ENCODE results near the gene GRK2. TPM values are rescaled to one million over a fixed set of nuclear protein-coding genes. Genes with fewer than 3 reads are reported as not detected.

Gene GRK2
- total and polyA plus RNA-seq, 2 of the 8 experiments (the other 6 are each of a cell fraction or from before 2014, with no cell fraction given) = 47.3 to 49.7 TPM

- H2BK120ac ChIP-seq (replicated peaks; ENCODE audit: low read depth, low read length) = no peak overlapping the region
- TF ChIP-seq PHF8 (conservative IDR thresholded peaks at IDR 0.05; ENCODE audit: low read depth, low read length) = no peak
- TF ChIP-seq CTCF (IDR thresholded peaks at IDR 0.05; ENCODE audit: control extremely low read depth in 1 of 3, insufficient read depth in 1 of 3, low read depth in 1 of 3, low read length in 3 of 3) = no peak
- no peak for TF ChIP-seq KDM4A (IDR thresholded peaks at IDR 0.05; ENCODE audit: low read depth, low read length, severe bottlenecking)
- no peak for TF ChIP-seq SRF (IDR thresholded peaks at IDR 0.05; ENCODE audit: low read depth, low read length)
- no peak for TF ChIP-seq GTF2F1 (IDR thresholded peaks at IDR 0.05; ENCODE audit: borderline replicate concordance, low read depth, low read length)
- no peak for TF ChIP-seq NRF1 (IDR thresholded peaks at IDR 0.05; ENCODE audit: low read depth, low read length)
- TF ChIP-seq FOSL1 (IDR thresholded peaks at IDR 0.05; ENCODE audit: insufficient read depth, low read depth, low read length) = no peak
- no peak for TF ChIP-seq SUZ12 (IDR thresholded peaks at IDR 0.05; ENCODE audit: low read length)
- no peak for TF ChIP-seq CTBP2 (IDR thresholded peaks at IDR 0.05; ENCODE audit: borderline replicate concordance, insufficient read depth, insufficient read length, low read length)
Measured at GRCh38 chr11:67280788-67281551, 14.7 kb downstream of the GRK2 start.

More at GRCh38 chr11:67280788-67281551, 14.7 kb downstream of the GRK2 start:
- no peaks in the 10 kb centered on the region for H3K27me3 ChIP-seq (replicated peaks in 1 of 4; ENCODE audit: control insufficient read depth in 3 of 4, extremely low read depth in 1 of 4, insufficient read depth in 3 of 4, low read length in 3 of 4)
- H3K4me2 ChIP-seq (ENCODE audit: insufficient read depth in 1 of 2, low read depth in 2 of 2, low read length in 2 of 2) = no peak overlapping the region
- peaks cover 13 to 53% (median 38%) of the 10 kb centered on the region in 4 experiments for H3K36me3 ChIP-seq (ENCODE audit: control insufficient read depth in 2 of 4, insufficient read depth in 4 of 4, low read length in 3 of 4)
- CTCF ChIA-PET (ENCODE audit: partially characterized antibody) = interaction anchor here (2.3 to 3.6 kb wide), 2 partner anchors 18 to 29 kb away, joined by 7 to 19 read pairs; no protein-coding TSS in a partner anchor
- no peak overlapping the region for H3K4ac ChIP-seq (replicated peaks; ENCODE audit: insufficient read length, low read depth, low read length)
- no peak overlapping the region for H4K91ac ChIP-seq (replicated peaks; ENCODE audit: insufficient read length, low read length)
- no peak overlapping the region for H3K14ac ChIP-seq (ENCODE audit: insufficient read length)
- no peak overlapping the region for H3K27ac ChIP-seq (ENCODE audit: low read depth, low read length)
- H3K9me3 ChIP-seq (ENCODE audit: insufficient read depth in 2 of 2, low read depth in 1 of 2, low read length in 1 of 2) = no peaks in the 10 kb centered on the region
- 91% methylated on average over 27 of the region's 31 CpGs; no CpG with 5 or more reads in 1 of the 2 experiments for WGBS, 2 experiments (ENCODE audit: extremely low coverage in 1 of 2, insufficient coverage in 1 of 2, insufficient read length in 1 of 2, insufficient replicate concordance in 2 of 2, low coverage in 1 of 2, low lambda C conversion rate in 2 of 2, missing lambda C conversion rate in 1 of 2)
- H3K4me3 ChIP-seq (ENCODE audit: extremely low read depth in 1 of 4, insufficient read depth in 2 of 4, low read depth in 3 of 4, low read length in 4 of 4) = no peak overlapping the region
- H3K4me1 ChIP-seq (replicated peaks in 1 of 4; ENCODE audit: control insufficient read depth in 3 of 4, insufficient read depth in 4 of 4, low read length in 3 of 4) = peaks cover 0 to 21% (median 14%) of the 10 kb centered on the region in 4 experiments; a peak in 6 of 7 replicates
- peaks cover 0 to 7% of the 10 kb centered on the region in 2 experiments for H4K20me1 ChIP-seq (replicated peaks in 1 of 2; ENCODE audit: control insufficient read depth in 1 of 2, insufficient read depth in 2 of 2, low read length in 2 of 2)
- POLR2A ChIA-PET (ENCODE audit: partially characterized antibody) = no interaction called here
- no peak overlapping the region for H2BK15ac ChIP-seq (ENCODE audit: low read length)
- H4K5ac ChIP-seq (ENCODE audit: insufficient read length, low read depth, low read length) = no peak overlapping the region
- H2AK5ac ChIP-seq (ENCODE audit: low read depth, low read length) = no peak overlapping the region
- H3K18ac ChIP-seq (ENCODE audit: extremely low read depth, low read length) = no peak overlapping the region
- H3K23me2 ChIP-seq (ENCODE audit: low read depth, low read length) = no peaks in the 10 kb centered on the region; the same call in 1 of the 2 replicates
- H4K8ac ChIP-seq (ENCODE audit: extremely low read depth, insufficient read depth, low read length) = no peak overlapping the region
- FAIRE-seq (no peak), DNase-seq (ENCODE audit: low read depth in 1 of 2, low spot score in 2 of 2) (no peak)
- peaks cover 0 to 2% of the 10 kb centered on the region in 2 experiments; a peak in 1 of 4 replicates for H3K79me2 ChIP-seq (ENCODE audit: control insufficient read depth in 1 of 2, insufficient read depth in 2 of 2, low read length in 2 of 2)
- no peak overlapping the region for H3K56ac ChIP-seq (replicated peaks; ENCODE audit: insufficient read length, low read depth, low read length)
- no peak overlapping the region for H3K9ac ChIP-seq (replicated peaks in 1 of 4; ENCODE audit: extremely low read depth in 1 of 4, low read depth in 3 of 4, low read length in 3 of 4)
- no peak overlapping the region for H2AFZ ChIP-seq (ENCODE audit: low read length)
- H2BK5ac ChIP-seq (ENCODE audit: low read depth, low read length) = no peak overlapping the region
- H3K79me1 ChIP-seq (ENCODE audit: low read depth, low read length) = peaks cover 2% of the 10 kb centered on the region; the same call in 1 of the 2 replicates
- H2BK20ac ChIP-seq (ENCODE audit: low read length) = no peak overlapping the region
- no peak overlapping the region for H2BK12ac ChIP-seq (ENCODE audit: low read depth, low read length)
- H3K23ac ChIP-seq (ENCODE audit: insufficient read length) = no peak overlapping the region

All from H1 (cell line).